ENCODE data around the gene NCEH1. TPM values are rescaled to one million over a fixed set of nuclear protein-coding genes. Genes with fewer than 3 reads are reported as not detected.
A peak's percentile ranks its signal among the peaks of the same experiment; 100 is the strongest.

NCEH1 gene
- total and polyA plus RNA-seq, 2 of the 13 experiments (the other 11 are each of a cell fraction or from before 2014, with no cell fraction given) = 12.9 to 21.4 TPM

DNA sequence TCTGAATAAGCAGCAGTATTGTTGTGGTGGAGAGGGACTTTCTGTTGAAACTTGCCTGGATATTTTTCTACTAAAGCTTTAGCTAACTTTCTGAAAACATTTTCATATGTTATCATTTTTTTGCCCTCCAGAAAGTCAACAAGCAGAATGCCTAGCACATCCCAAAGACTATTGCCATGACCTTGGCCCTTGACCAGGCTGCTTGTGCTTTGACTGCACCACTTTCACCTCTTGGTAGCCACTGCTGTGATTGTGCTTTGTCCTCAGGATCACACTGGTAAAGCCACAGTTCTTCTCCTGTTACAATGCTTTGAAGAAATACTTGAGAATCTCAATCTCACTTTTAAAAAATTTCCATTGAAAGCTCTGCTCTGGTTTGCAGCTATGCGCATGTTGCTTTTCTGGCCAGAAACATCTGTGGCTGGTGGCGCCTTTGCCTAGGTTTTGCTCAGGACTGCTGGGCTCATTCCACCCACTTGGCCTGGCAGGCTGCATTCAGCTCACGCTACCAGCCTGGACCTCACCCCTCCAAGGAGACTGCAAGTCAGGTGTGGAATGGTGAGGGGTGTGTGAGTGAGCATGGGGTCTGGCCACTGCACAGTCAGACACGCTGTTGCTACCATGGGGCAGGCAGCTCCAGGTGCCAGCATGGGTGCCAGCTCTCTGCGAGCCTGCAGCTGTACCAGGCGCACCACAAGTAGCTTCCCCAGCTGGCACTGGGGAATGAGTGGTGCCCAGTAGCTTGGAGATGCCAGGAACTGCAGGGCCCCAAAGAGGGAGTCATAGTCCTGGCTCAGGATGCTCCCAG, 97.8 kb downstream of the NCEH1 start (continued):
- TF ChIP-seq AGO2 (optimal IDR thresholded peaks at IDR 0.05; ENCODE audit: low read depth, low read length) = no peak
- no peak for TF ChIP-seq KAT8 (CRISPR knock-in tag; IDR thresholded peaks at IDR 0.05)
- peak; percentile 92 for TF ChIP-seq ARID5B (CRISPR knock-in tag; IDR thresholded peaks at IDR 0.05)
- TF ChIP-seq SIX1 (CRISPR knock-in tag; IDR thresholded peaks at IDR 0.05; ENCODE audit: borderline replicate concordance) = no peak
- no peak for TF ChIP-seq PREB (CRISPR knock-in tag; IDR thresholded peaks at IDR 0.05)
- no peak for TF ChIP-seq SRSF9 (IDR thresholded peaks at IDR 0.05; ENCODE audit: borderline replicate concordance, insufficient read depth, low read depth, low read length, poor library complexity, severe bottlenecking)
- no peak for TF ChIP-seq ZNF234 (CRISPR knock-in tag; conservative IDR thresholded peaks at IDR 0.05)
- TF ChIP-seq ZSCAN5A (CRISPR knock-in tag; IDR thresholded peaks at IDR 0.05; ENCODE audit: borderline replicate concordance) = no peak
- TF ChIP-seq NR3C1 (CRISPR knock-in tag; IDR thresholded peaks at IDR 0.05) = no peak
- no peak for TF ChIP-seq ELF1 (CRISPR knock-in tag; IDR thresholded peaks at IDR 0.05)
- no peak for TF ChIP-seq ATAD3A (CRISPR knock-in tag; IDR thresholded peaks at IDR 0.05)
- TF ChIP-seq ZNF670 (CRISPR knock-in tag; IDR thresholded peaks at IDR 0.05; ENCODE audit: borderline replicate concordance) = no peak
- TF ChIP-seq ZNF674 (CRISPR knock-in tag; IDR thresholded peaks at IDR 0.05; ENCODE audit: low read depth) = no peak
- no peak for TF ChIP-seq ZNF776 (CRISPR knock-in tag; IDR thresholded peaks at IDR 0.05)
- 0 out of 2 replicates have a peak, but pooled peaks have one; percentile 38 for TF ChIP-seq ZNF264 (CRISPR knock-in tag; IDR thresholded peaks at IDR 0.05)
- no peak for TF ChIP-seq ATF7 (IDR thresholded peaks at IDR 0.05)
- no peak for TF ChIP-seq ATF7 (CRISPR knock-in tag; IDR thresholded peaks at IDR 0.05)
- TF ChIP-seq TOPORS (CRISPR knock-in tag; IDR thresholded peaks at IDR 0.05) = no peak
- peak; percentile 43; the same call in 1 of the 2 replicates for TF ChIP-seq PHF21A (CRISPR knock-in tag; IDR thresholded peaks at IDR 0.05)
- no peak for TF ChIP-seq BCL3 (CRISPR knock-in tag; IDR thresholded peaks at IDR 0.05)
- TF ChIP-seq ZNF160 (CRISPR knock-in tag; IDR thresholded peaks at IDR 0.05) = no peak
- TF ChIP-seq SOX5 (CRISPR knock-in tag; IDR thresholded peaks at IDR 0.05; ENCODE audit: borderline replicate concordance) = peak; percentile 83
- TF ChIP-seq, protein P1, sequence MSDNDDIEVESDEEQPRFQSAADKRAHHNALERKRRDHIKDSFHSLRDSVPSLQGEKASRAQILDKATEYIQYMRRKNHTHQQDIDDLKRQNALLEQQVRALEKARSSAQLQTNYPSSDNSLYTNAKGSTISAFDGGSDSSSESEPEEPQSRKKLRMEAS (IDR thresholded peaks at IDR 0.05) = 0 out of 2 replicates have a peak, but pooled peaks have one; percentile 3
